Sciatic nerve (tissue), 2 donors: ENCODE measurements around the gene NATD1. TPM values are rescaled to one million over a fixed set of nuclear protein-coding genes. Genes with fewer than 3 reads are reported as not detected.

ENCODE experiments used
- ATAC-seq: fragments of 200-7000 bp; cut with Tn5 transposase; one replicate; pipeline ENCODE4 v1.9.1; 2020; ENCODE audit warnings: mild to moderate bottlenecking, moderate library complexity
- DNase-seq: peaks from one replicate; pipeline ENCODE4 v3.0.0-alpha.2; 2020; ENCODE audit warnings: low spot score
- intact Hi-C: fragments of 100-400 bp; cut with DNase I; formaldehyde crosslinking; loops from one replicate; pipeline ENCODE4 v1.14.2; 2022
- total RNA-seq: library from RNA; stranded (reverse); fragmentation: NEBNext Ultra II Directional; extraction: Animal tissue kit (Norgen Biotek cat#: 25700); gene quantifications from one replicate; pipeline ENCODE4 v1.2.1, GENCODE V29; 2021
- donor health status: DM: no; HTN: no; CAD: no.
- donor health status: DM: no; HTN: no; CAD: no.

Gene NATD1
- total RNA-seq, 1 donor from 2014 or later = 9.3 TPM

DNA sequence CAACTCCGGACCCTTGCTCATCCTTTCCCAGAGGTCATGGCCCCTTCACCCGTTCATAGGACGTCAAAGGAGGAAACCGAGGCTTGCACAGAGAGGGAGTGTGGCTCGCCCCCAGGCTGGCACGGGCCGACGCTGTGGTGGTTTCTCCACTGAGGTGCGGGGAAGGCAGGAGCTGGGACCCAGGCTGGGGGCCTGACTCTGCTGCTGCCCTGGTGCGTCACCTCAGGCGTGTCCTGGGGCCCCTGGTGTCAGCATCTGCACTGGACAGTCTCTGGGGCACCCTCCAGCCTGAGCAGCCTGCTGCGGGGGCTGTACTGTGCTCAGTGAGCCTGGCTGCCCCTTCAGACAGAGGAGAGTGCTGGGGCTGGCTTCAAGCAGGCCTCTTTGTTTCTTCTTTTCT, 38.7 kb upstream of the NATD1 start:
- ATAC-seq (no peak), DNase-seq (no peak)
- intact Hi-C loops = no loop called here

DNA sequence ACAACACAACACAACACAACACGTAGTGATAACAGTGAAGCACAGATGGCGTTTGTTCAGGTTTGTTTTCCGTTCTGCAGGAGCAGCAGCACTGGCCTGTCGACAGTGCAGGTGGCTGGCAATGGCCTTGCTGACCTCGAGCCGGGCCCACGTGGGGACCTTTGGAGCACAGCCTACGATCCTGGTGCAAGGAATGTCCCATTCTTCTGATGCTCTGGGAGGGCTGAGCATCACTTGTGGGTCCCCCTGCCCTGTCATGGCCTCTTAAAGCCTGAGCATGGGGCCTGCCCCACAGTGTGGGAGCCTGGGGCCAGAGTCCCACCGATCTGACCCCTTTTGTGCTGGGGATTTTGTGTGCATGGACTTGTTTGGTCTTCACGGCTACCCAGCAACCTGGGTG, 38.1 kb upstream of the NATD1 start:
- intact Hi-C loops = no loop called here
- ATAC-seq (no peak), DNase-seq (no peak)

DNA sequence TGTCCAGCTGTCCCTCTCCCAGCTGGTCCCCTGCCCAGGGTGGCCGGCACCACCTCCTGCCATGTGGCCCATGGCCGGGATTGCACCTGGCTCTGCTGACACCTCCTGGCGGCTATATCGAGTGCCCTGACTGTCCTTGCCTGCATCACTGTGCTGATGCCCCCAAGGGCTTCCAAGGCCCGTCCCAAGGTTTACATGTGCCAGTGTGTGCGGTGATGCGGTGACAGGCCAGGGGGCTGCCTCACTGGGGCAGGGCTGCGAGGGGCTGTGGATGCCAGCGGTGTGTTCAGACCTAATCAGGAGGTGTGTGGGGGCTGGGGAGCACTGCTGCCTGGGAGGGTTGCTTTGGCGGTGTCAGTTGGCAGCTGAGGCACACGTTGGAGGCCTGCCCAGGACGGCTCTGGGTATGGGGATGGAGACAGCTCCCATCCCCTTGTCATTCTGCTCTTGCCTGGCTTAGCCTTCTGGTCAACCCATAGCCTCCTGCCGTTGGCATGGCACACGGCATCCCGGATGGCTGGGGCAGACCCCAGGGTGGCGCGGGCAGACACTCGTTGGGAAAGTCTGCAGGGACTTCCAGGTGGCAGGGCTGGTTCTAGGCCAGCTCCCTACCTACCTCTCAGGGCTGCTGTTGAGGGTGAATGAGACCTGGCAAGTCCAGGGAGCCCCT, 36.8 kb upstream of the NATD1 start:
- ATAC-seq (no peak), DNase-seq (no peak)
- intact Hi-C loops = no loop called here

DNA sequence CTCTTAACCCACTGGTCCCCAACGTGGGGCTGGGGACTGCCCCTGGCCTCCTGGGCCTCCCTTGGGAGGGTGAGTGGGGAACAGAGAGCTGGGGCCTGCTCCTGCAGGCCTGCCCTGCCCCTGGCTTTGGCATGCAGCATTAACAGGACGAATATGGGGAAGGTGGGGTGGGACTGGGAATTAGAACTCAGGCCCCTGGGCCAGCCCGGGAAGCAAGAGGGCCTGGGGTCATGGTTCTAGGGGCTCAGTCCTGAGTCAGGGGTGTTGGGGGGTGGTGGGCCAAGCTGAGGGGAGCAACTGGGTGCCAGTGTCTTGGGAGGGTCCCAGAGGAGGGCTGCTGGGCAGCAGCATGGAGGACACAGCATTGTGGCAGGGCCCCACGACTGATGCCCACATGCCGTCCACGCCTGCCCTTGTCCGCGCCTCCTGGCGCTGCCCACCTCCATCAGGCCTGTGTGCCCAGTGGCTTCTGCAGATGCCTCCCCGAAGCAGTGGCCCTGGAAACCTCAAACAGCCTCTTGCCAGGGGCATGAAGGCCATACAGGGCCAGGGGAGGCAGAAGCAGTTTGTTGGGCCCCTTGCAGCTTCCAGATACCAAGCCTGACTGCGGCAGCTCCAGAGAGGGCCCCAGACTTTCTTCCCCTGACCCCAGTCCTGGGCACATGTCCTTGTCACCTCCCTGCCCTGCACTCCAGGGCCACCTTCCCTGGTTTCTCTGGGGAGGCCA, 36.1 kb upstream of the NATD1 start:
- ATAC-seq (no peak), DNase-seq (no peak)
- intact Hi-C loops = no loop called here

DNA sequence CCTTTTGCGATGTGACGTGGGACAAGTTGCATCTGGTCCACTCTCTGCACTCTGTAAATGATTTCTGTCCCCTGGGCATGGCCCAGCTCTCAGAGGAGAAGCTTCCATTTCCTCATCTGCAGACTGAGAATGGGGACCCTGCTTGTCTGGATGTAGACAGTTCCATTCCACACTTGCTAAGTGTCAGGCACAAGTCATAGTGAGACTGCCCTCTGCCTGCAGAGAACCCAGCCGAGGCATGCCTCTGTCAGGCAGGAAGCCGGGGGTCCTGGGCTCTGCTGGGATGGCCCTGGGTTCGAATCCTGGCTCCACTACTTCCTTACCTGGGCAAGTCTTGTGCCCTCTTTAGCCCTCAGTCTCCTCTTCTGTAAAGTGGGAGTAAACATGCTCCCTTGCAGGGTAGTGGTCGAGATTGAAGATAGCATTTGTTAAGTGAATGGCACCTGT, 35.4 kb upstream of the NATD1 start:
- ATAC-seq (no peak), DNase-seq (no peak)
- intact Hi-C loops = no loop called here

DNA sequence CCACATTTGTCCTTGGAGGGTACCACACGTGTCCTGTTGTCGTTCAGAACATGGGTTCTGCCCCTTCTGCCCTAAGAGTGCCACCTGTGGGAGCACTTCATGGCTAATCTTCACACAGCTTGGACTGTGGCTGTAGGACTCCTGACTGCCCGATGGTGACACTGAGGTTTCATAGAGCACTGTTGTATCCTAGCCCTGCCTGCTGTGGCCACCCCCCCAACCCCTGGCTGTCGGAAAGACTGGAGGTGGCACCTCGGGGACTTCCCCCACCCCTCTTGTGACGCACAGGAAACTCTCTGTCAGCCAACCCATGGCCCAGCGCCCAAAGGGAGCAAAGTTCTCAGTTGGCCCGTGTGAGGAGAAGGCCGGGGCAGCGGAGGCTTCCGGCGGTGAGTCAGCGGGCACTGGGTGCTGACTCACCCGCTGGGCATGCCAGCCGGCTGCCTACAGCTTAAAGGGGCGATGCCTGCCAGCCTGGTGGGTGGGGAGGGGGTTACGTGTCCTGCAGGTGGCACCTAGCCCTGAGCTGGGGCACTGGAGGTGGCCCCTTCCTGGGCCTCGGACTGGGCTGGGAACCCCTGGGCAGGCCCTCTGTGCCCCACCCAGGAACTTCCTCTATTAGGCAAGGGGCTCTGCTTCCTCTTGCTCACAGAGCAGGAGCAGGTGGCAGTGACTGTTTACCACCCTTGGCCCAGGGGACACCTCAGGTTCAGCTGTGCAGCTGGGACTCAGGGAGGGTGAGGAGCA, 34.7 kb upstream of the NATD1 start:
- DNase-seq (peak; percentile 94), ATAC-seq (peak; percentile 62)
- intact Hi-C loops = no loop called here

DNA sequence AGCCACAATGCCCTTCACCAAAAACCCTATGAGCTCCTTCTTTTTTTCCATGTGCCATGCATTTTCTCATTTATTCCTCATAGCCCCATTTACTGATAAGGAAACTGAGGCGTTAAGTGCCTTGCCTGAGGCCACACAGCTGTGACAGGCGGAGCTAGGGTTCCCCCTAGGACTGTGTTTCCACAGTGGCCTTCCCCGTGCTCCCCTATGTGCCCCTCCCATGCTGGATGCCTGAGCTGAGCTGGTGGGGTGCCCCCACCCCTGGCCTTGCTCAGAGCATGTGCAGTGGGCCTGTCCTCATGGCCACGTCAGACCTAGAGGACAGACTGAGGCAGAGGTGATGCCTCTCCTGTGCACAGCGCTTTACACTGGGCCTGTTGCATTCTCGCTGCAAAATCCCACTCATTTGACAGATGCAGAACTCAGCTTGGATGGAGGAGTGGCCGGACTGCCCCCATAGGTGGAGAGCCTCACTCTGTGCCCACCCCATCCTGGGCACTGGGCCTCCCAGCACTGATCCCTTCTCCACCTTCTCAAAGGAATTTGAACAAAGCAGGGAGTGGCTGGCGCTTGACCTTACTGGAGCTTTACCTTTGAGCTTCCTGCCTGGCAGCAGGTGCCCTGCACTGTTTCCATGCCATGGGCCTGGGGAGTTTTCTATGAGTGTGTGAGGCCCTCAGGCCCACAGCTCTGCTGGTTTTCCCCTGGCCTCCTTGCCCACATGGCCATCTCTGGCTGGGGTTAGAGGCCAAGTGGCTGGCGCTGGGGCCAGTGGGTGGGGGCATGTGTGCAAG, 33.9 kb upstream of the NATD1 start:
- intact Hi-C loops = loop anchor here (1.0 kb wide), 1 partner anchor 31 kb away; no protein-coding TSS in a partner anchor

DNA sequence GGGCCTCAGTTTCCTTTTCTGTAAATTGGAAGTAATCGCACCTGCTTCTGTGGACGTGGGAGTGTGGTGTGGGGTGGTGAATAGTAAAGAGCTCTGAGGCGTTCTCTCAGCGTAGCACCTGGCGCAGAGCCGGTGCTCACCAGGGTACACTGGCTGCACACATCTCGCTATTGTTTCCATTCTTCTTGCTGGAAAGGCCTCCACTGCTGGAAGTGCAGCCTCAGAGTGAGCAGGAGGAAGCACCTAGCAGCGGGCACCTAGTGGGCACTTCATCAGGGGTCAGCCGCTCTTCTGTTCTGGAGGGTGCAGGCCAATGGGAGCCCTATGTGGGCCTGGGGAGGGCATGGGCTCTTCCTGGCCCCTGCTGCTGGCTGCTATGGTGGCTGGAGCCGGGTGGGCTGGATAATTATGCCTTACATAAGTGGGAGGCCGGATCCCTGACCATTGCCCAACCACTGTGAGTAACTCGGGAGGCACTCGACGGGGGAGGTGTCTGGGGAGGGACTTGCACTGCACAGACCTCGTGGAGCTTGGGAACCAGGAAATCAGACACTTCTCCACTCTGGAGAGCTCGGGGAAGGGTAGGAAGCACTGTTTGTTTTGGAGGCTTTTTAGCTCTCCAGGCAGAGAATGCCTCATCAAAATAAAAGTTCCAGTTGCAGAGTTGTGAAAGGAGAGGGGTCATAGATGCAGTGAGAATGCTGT, 33.0 kb upstream of the NATD1 start:
- DNase-seq = peak; percentile 90
- ATAC-seq = peak; percentile 76
- intact Hi-C loops = loop anchor here (1.0 kb wide), 1 partner anchor 32 kb away; no protein-coding TSS in a partner anchor

More for the DNA sequence above, 33.9 kb upstream of the NATD1 start:
- ATAC-seq (no peak), DNase-seq (no peak)

DNA sequence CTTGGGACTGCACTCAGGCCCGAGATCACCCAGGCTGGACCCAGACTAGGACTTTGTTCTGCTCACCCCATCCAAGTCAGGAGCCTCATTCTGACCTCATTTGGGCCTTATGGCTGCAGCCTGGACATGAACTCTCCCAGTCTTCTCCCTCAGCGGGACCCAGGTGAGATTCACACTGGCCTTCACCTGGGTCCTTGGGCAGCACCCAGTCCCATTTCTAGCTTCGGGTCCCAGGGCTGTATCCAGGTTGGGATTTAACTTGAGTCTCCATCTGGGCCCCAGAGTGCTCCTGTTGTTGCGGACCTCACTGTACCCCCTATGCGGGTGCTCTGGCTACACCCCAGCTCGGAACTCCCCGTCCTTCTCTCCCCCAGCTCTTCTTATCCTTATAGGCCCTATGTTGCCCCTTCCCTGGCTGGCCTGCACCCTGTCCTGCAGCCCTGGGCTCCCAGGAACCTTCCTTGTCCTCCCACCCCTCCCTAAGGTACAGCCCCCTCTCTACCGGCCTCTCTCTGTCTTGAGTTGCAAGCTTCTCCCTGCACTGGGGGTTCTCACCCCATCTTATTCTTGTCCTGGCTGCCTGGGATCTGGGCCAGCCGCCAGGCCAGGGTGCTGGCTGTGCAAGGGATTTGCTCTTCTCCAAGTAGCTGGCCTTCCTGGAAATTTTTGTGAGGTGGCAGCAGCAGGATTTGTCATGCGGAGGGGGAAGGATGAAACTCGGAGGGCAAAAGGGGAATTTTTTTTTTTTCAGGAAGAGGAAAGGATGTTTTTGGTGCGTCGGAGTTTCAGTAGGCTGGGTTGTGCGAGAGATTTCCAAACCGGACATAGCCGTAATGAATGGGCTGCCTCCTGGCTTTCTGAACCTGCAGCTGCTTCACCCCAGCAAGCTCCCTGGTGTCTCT, 32.2 kb upstream of the NATD1 start:
- intact Hi-C loops = loop anchor here (1.0 kb wide), 1 partner anchor 33 kb away; no protein-coding TSS in a partner anchor
- ATAC-seq (no peak), DNase-seq (no peak)

DNA sequence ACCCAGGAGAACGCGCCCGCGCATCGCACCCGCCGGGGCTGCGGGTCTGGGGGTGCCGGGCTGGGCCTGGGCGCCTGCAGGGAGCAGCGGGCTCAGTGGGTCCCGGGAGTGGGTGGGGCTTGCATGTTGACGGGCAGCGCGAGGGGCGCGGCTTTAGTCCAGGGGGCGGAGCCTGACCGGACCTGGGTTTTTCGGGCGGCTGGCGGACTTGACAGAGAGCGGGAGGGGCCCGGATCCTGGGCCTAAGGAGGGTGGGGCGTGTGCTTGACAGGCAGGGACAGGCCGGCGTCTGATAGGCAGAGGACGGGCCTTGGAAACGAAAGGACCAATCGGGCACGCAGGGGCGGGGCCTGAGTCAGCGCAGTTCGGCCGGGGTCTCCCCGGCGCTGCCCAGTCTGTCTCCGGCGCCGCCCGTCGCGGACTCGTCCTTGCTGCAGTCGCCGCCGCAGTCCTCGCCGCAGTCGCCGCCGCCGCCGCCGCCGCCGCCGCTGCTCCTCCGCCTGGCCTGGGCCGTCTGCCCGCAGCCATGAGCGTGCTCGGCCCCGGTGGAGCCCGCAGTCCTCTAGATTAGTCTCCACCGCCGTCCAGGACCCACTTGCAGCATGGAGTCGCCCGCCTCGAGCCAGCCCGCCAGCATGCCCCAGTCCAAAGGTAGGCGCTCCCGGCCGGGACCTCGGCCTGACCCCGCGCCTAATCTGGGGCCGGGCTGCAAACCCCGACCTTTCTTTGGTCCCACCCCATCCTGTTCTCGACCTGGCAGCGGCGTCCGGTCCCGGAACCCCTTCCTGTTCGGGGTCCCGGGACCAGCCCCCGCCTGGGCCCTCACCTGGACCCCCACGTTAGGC, 31.3 kb upstream of the NATD1 start, which contains the start of gene MAP2K3:
Gene MAP2K3 (plus strand): TSS at position 393 of the 845 bp plus-strand sequence. CDS start 210 bp downstream, at position 603.
- ATAC-seq (peak; percentile 91), DNase-seq (peak; percentile 99)
- intact Hi-C loops = no loop called here

DNA sequence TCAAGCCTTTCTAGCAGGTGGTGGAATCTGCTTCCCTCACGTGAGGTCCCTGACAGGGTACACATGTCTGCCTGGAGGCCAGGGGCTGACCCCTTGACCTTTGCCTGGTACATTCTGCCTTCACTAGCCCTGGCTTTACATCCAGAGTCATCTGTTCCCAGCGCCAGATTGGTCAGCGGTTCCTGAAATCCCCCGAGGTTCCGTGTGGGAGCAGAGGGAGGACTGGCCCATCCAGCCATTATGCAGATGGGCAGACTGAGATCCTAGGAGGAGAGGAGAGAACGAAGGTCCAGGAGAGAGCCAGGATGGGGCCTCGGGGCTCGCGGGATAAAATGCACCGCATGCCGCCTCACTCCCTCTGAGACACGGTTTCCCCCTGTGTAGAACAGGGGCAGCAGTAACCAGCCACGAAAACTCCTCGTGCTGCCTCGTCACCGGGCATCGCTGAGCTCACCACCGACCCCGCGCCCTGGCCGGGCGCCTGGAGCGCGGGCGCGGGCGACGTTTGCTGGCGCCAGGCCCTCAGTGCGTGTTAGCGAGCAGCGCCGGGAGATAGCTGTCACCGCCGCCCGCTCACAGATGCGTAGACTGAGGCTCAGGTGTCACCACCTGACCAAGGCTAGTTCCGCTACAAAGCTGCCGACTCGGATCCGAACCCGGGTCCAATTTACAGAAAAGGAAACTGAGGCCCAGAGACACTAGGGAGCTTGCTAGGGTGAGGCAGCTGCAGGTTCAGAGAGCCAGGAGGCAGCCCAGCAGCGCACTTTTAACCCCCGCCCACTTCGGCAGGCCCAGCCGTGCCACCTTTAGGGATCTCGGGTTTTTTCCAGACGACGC, 30.5 kb upstream of the NATD1 start:
- intact Hi-C loops = no loop called here
- no peak for ATAC-seq
- DNase-seq = no peak

DNA sequence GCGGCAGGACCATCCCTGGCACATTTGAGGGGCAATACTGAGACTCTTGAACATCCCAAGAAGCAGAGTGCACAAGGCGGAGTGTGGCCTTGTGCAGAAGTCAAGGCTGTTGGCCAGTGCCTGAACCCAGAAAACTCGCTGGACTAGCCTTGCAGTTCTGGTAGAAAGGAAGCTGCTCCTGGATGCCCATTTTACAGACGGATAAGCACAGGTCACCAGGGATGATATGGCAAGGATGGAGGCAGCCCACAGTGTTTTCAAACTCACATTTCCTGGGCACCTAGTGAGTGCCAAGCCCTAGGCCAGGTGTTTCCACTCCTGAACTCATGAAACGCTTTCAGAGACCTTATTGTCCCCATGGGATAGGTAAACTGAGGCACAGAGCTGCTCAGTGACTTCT, 29.6 kb upstream of the NATD1 start:
- ATAC-seq (no peak), DNase-seq (no peak)
- intact Hi-C loops = no loop called here

DNA sequence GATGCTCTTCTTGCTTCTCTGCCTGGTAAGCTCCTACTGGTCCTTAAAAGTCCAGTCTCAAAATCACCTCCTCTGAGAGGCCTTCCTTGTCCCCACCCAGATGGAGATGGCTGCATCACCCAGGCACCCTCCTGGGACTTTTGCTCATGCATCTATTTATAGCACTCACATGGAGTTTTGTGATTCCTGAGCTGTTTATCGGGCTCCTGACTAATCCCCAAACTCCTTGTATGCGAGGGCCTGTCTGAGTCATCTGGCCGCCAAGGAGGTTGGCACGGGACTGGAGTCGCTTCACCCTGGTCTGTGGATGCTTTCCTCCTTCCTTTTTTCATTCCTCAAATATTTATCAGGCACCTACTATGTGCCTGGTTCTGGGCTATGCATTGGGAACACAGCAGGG, 29.0 kb upstream of the NATD1 start:
- ATAC-seq (no peak), DNase-seq (no peak)
- intact Hi-C loops = no loop called here

DNA sequence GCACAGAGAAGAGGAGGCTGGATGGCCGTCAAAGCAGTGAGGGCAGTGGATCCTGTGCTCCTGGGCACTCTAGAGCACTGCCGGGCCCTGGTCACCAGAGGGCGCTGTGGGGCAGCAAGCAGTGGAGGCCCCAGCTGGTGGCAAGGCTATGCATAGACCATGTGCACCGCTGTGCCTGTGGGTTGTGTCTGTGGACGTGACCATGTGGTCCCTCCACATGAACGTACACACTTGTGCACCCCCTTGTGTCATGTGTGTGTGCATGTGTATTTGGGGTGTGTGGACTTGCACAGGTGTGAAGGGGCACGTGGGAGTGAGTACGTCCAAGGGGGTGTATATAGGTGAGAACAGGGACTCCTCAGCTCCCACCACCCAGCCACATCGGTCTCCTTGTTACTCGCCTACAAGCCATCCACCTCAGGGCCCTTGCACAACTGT, 26.9 kb upstream of the NATD1 start:
- ATAC-seq (peak; percentile 62), DNase-seq (peak; percentile 93)
- intact Hi-C loops = no loop called here

DNA sequence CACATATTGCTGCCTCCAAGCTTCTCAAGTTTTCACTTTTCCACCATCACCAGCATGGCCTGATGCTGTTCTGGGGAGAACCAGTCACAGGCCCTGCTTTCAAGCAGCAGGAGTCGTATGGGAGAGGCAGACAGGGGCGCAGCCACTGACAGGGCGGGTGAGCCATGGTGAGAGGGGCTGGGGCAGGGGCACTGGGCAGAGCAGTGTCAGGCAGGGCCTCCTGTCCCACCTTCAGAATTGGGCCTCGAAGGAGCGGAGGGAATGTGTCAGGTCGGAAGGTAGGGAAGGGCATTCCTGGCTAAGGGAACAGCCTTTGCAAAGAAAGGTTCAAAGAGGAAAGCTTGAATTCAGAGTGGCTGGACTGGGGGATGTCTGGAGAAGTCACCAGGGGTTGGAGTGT, 26.4 kb upstream of the NATD1 start:
- intact Hi-C loops = loop anchor here (10.0 kb wide), 1 partner anchor 65 kb away; the partner anchor contains the start of gene TMEM11
- no peak for ATAC-seq
- no peak for DNase-seq

DNA sequence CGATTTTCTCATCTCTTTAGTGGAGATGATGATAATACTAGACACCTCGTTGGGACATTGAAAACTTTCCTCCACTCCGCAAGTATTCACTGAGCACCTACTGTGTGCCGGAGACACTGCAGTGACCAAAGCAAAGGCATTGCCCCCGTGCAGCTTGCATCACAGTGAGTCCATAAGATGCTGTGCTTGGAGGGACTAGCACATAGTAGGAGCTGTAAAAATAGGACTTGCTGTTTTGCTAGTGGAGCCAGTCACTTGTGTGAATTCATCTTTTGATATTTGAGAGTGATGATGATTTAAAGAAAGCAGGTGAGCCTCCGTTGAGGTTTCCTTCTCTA, 26.0 kb upstream of the NATD1 start:
- ATAC-seq (no peak), DNase-seq (no peak)
- intact Hi-C loops = loop anchor here (10.0 kb wide), 1 partner anchor 64 kb away; the partner anchor contains the start of gene TMEM11
